Measurements from ENCODE around the gene CAPN14.

Gene CAPN14

GRCh38 chr2:31217465-31218200 lies at the start of gene CAPN14:
Gene CAPN14, minus strand, starts transcription at chr2:31217515. Its CDS starts 12,068 bp downstream, at chr2:31205447.
- DNase-seq (ENCODE audit: low read depth in 2 of 2) = no peak

GRCh38 chr2:31266804-31267203 lies 49.5 kb upstream of the CAPN14 start:
- no peak for DNase-seq (ENCODE audit: low read depth in 2 of 2)

- no peak for DNase-seq (ENCODE audit: low read depth in 2 of 2)
Measured at GRCh38 chr2:31265234-31265633, 47.9 kb upstream of the CAPN14 start.

- DNase-seq (ENCODE audit: low read depth in 2 of 2) = no peak
Measured at GRCh38 chr2:31263636-31264190, 46.4 kb upstream of the CAPN14 start.

GRCh38 chr2:31260870-31261269 lies 43.6 kb upstream of the CAPN14 start:
- DNase-seq (ENCODE audit: low read depth in 2 of 2) = no peak

GRCh38 chr2:31259075-31259474 lies 41.8 kb upstream of the CAPN14 start:
- DNase-seq (ENCODE audit: low read depth in 2 of 2) = no peak

GRCh38 chr2:31258351-31258750 lies 41.0 kb upstream of the CAPN14 start:
- DNase-seq (ENCODE audit: low read depth in 2 of 2) = no peak

GRCh38 chr2:31256611-31257382 lies 39.5 kb upstream of the CAPN14 start:
- DNase-seq (ENCODE audit: low read depth in 2 of 2) = no peak

- DNase-seq (ENCODE audit: low read depth in 2 of 2) = no peak
Measured at GRCh38 chr2:31255911-31256571, 38.7 kb upstream of the CAPN14 start.

GRCh38 chr2:31254237-31255203 lies 37.2 kb upstream of the CAPN14 start:
- DNase-seq (ENCODE audit: low read depth in 2 of 2) = no peak

GRCh38 chr2:31253356-31254131 lies 36.2 kb upstream of the CAPN14 start:
- no peak for DNase-seq (ENCODE audit: low read depth in 2 of 2)

- DNase-seq (ENCODE audit: low read depth in 2 of 2) = no peak
Measured at GRCh38 chr2:31251851-31252250, 34.5 kb upstream of the CAPN14 start.

GRCh38 chr2:31251018-31251417 lies 33.7 kb upstream of the CAPN14 start:
- no peak for DNase-seq (ENCODE audit: low read depth in 2 of 2)

GRCh38 chr2:31249009-31249690 lies 31.8 kb upstream of the CAPN14 start:
- no peak for DNase-seq (ENCODE audit: low read depth in 2 of 2)

GRCh38 chr2:31248139-31248538 lies 30.8 kb upstream of the CAPN14 start:
- no peak for DNase-seq (ENCODE audit: low read depth in 2 of 2)

- DNase-seq (ENCODE audit: low read depth in 2 of 2) = no peak
Measured at GRCh38 chr2:31247711-31248110, 30.4 kb upstream of the CAPN14 start.

- DNase-seq (ENCODE audit: low read depth in 2 of 2) = peak; percentile 22 to 33
Measured at GRCh38 chr2:31246184-31246852, 29.0 kb upstream of the CAPN14 start.

GRCh38 chr2:31244101-31244500 lies 26.8 kb upstream of the CAPN14 start:
- no peak for DNase-seq (ENCODE audit: low read depth in 2 of 2)

- DNase-seq (ENCODE audit: low read depth in 2 of 2) = no peak
Measured at GRCh38 chr2:31243053-31243452, 25.7 kb upstream of the CAPN14 start.

All from fibroblast of skin of left biceps (primary cell).